ENCODE results near the gene GBX1.

DNA sequence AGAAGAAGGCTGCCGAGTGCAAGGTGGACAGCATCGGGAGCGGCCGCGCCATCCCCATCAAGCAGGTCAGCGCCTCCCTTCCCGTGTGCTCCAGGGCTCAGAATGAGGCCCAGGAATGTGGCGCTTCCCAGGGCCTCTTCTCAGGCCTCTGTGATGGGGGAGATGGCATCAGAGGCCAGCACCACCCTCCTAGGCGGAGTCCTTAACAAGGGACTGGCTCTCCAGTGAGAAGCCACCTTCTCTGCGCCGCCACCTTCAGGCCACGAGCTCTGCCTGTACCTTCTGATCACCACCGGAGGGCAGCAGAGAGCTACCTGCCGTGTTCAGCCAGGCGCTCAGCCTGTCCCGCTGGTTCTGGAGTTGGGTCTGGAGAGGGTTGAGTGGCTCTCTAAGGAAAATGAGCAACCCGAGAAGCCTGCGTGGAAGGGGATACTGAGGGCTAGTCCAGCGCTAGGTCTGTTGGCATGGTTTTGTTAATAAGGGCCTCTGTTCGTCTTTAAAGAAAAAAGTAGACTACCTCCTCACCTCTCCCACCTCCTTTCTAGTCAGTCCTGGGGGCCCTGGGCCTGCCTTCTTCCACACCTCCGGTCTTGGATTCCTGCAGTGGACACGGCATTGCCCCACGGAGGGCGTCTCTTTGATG is 43.6 kb downstream of the GBX1 start:
- TF ChIP-seq, protein P1, sequence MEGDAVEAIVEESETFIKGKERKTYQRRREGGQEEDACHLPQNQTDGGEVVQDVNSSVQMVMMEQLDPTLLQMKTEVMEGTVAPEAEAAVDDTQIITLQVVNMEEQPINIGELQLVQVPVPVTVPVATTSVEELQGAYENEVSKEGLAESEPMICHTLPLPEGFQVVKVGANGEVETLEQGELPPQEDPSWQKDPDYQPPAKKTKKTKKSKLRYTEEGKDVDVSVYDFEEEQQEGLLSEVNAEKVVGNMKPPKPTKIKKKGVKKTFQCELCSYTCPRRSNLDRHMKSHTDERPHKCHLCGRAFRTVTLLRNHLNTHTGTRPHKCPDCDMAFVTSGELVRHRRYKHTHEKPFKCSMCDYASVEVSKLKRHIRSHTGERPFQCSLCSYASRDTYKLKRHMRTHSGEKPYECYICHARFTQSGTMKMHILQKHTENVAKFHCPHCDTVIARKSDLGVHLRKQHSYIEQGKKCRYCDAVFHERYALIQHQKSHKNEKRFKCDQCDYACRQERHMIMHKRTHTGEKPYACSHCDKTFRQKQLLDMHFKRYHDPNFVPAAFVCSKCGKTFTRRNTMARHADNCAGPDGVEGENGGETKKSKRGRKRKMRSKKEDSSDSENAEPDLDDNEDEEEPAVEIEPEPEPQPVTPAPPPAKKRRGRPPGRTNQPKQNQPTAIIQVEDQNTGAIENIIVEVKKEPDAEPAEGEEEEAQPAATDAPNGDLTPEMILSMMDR (IDR thresholded peaks at IDR 0.05) = peak; percentile 100
- TF ChIP-seq EZH2 (IDR thresholded peaks at IDR 0.05) = peak; percentile 48
- no peak for TF ChIP-seq EZH2phosphoT487 (IDR thresholded peaks at IDR 0.05)

Data from neural progenitor cell (in vitro differentiated cells).